Upper lobe of right lung (tissue), 1 donor: ENCODE measurements around the gene CPB1. TPM values are rescaled to one million over a fixed set of nuclear protein-coding genes. Genes with fewer than 3 reads are reported as not detected.

Experiments
- ATAC-seq: fragments of 200-7000 bp; cut with Tn5 transposase; one replicate; pipeline ENCODE4 v1.9.1; 2020; ENCODE audit warnings: mild to moderate bottlenecking, moderate library complexity
- DNase-seq: peaks from one replicate; pipeline ENCODE4 v3.0.0-alpha.2; 2020
- H3K27ac ChIP-seq: fragments of 200-600 bp; one replicate; pipeline ENCODE4 v1.8.0; 2022
- H3K27me3 ChIP-seq: fragments of 200-600 bp; one replicate; pipeline ENCODE4 v1.8.0; 2022; ENCODE audit warnings: mild to moderate bottlenecking
- H3K36me3 ChIP-seq: fragments of 200-600 bp; one replicate; pipeline ENCODE4 v1.8.0; 2022
- H3K4me1 ChIP-seq: fragments of 200-600 bp; one replicate; pipeline ENCODE4 v1.8.0; 2022
- H3K4me3 ChIP-seq: fragments of 200-600 bp; one replicate; pipeline ENCODE4 v1.8.0; 2022; ENCODE audit warnings: mild to moderate bottlenecking
- H3K9me3 ChIP-seq: fragments of 200-600 bp; one replicate; pipeline ENCODE4 v1.8.0; 2022
- CTCF ChIP-seq: fragments of 200-600 bp; IDR thresholded peaks from one replicate; pipeline ENCODE4 v1.8.0; 2022; ENCODE audit warnings: antibody characterized with exemption
- intact Hi-C: fragments of 100-400 bp; cut with DNase I; formaldehyde crosslinking; loops from one replicate; pipeline ENCODE4 v1.11.0; 2022
- total RNA-seq: library from RNA; stranded (reverse); fragmentation: NEBNext Ultra II Directional; extraction: Animal tissue kit (Norgen Biotek cat#: 25700); gene quantifications from one replicate; pipeline ENCODE4 v1.2.1, GENCODE V29; 2021
- donor health status: DM: no; HTN: yes; CAD: no; lungs with severe emphysema.

CPB1 gene
- total RNA-seq, 1 donor from 2014 or later, result 6.9 TPM

- no peaks in the 10 kb centered on the region for H3K36me3 ChIP-seq
- no peaks in the 10 kb centered on the region for H3K27me3 ChIP-seq
- no peaks in the 10 kb centered on the region for H3K4me1 ChIP-seq
- no peak overlapping the region for H3K27ac ChIP-seq
- TF ChIP-seq CTCF, result no peak
- intact Hi-C loops, result no loop called here
- DNase-seq (no peak), ATAC-seq (no peak)
- H3K9me3 ChIP-seq, result no peaks in the 10 kb centered on the region
- no peak overlapping the region for H3K4me3 ChIP-seq
These were observed 45.8 kb downstream of the CPB1 start for GRCh38 chr3:148873270-148873927.

- Histone ChIP-seq H3K4me3 (no peak overlapping the region), H3K27ac (no peak overlapping the region), H3K36me3 (no peaks in the 10 kb centered on the region), H3K9me3 (no peaks in the 10 kb centered on the region), H3K4me1 (no peaks in the 10 kb centered on the region), H3K27me3 (no peaks in the 10 kb centered on the region)
- TF ChIP-seq CTCF, result no peak
- no peak for ATAC-seq
- intact Hi-C loops, result no loop called here
- DNase-seq, result no peak
These were observed 46.4 kb downstream of the CPB1 start for GRCh38 chr3:148873977-148874376.

GRCh38 chr3:148878095-148878494, 50.5 kb downstream of the CPB1 start:
- TF ChIP-seq CTCF, result no peak
- Histone ChIP-seq H3K9me3 (no peaks in the 10 kb centered on the region), H3K4me3 (no peak overlapping the region), H3K4me1 (no peaks in the 10 kb centered on the region), H3K27me3 (no peaks in the 10 kb centered on the region), H3K36me3 (no peaks in the 10 kb centered on the region), H3K27ac (no peak overlapping the region)
- intact Hi-C loops, result no loop called here
- ATAC-seq (no peak), DNase-seq (no peak)

- ATAC-seq (no peak), DNase-seq (no peak)
- no peak overlapping the region for H3K4me3 ChIP-seq
- H3K4me1 ChIP-seq, result no peaks in the 10 kb centered on the region
- no peak overlapping the region for H3K27ac ChIP-seq
- no peaks in the 10 kb centered on the region for H3K36me3 ChIP-seq
- H3K27me3 ChIP-seq, result no peaks in the 10 kb centered on the region
- no peak for TF ChIP-seq CTCF
- intact Hi-C loops, result no loop called here
- H3K9me3 ChIP-seq, result no peaks in the 10 kb centered on the region
These were observed 51.6 kb downstream of the CPB1 start for GRCh38 chr3:148879256-148879655.

- no peak overlapping the region for H3K27ac ChIP-seq
- intact Hi-C loops, result no loop called here
- TF ChIP-seq CTCF, result no peak
- H3K9me3 ChIP-seq, result no peaks in the 10 kb centered on the region
- no peaks in the 10 kb centered on the region for H3K27me3 ChIP-seq
- no peak for ATAC-seq
- no peaks in the 10 kb centered on the region for H3K4me1 ChIP-seq
- no peaks in the 10 kb centered on the region for H3K36me3 ChIP-seq
- DNase-seq, result no peak
- H3K4me3 ChIP-seq, result no peak overlapping the region
These were observed 53.1 kb downstream of the CPB1 start for GRCh38 chr3:148880681-148881080.

- DNase-seq (no peak), ATAC-seq (no peak)
- Histone ChIP-seq H3K9me3 (no peaks in the 10 kb centered on the region), H3K27ac (no peak overlapping the region), H3K27me3 (no peaks in the 10 kb centered on the region), H3K36me3 (no peaks in the 10 kb centered on the region), H3K4me3 (no peak overlapping the region), H3K4me1 (no peaks in the 10 kb centered on the region)
- intact Hi-C loops, result no loop called here
- no peak for TF ChIP-seq CTCF
These were observed 53.7 kb downstream of the CPB1 start for GRCh38 chr3:148881286-148881685.
